HG02852 (cell line): ENCODE data around the gene PGM2.
"Not testable (repeated sequence)": the region's sequence is repeated elsewhere in the genome, so short reads cannot be mapped to it uniquely, and the experiment has no call there.

Source experiments
- ATAC-seq: cut with Tn5 transposase; IDR thresholded peaks from one replicate; pipeline ENCODE4 v1.9.1; 2021; ENCODE audit warnings: mild to moderate bottlenecking, moderate library complexity; ENCODE audit not compliant: unreplicated experiment

PGM2 gene

DNA sequence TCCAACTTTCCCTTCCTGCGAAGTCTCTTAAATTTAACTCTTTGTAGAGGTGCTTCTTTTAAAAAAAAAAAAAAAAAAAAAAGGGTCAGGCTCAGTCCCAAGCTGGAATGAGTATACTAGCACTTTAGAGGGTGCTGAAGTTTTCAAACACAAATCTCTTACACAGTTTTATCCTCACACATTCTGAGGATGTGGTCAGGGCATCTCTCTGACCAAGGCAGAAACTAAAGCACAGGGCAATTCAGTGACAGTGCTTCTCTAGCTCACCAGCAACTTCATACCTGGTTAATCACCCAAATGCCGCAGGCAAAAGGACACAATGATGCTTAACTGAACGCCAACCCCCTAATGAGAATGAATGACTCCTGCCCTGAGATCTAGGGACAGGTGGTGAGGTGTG, 9.8 kb upstream of the PGM2 start:
- ATAC-seq: no peak

DNA sequence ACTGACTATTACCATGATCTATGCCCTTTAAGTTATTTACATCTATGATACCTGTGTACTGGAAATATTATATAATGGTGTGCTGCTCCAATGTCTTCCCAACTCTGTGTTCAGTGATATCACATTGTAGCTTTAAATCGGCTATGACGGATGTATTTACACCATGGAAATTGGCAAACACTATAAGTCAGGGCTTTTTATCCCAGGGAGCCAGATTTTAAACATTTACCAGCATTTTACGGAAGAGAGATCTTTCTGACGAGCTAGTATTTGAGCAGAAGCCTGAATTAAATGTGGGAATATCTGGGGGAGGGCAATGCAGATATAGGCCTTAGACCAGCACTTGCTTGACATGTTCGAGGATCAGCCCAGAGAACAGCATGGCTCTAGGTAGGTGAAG, 7.7 kb upstream of the PGM2 start:
- no peak for ATAC-seq

GRCh38 chr4:37820458-37820857, 6.0 kb upstream of the PGM2 start:
- not testable (repeated sequence) for ATAC-seq

GRCh38 chr4:37821953-37822605, 4.4 kb upstream of the PGM2 start:
- ATAC-seq: no peak

DNA sequence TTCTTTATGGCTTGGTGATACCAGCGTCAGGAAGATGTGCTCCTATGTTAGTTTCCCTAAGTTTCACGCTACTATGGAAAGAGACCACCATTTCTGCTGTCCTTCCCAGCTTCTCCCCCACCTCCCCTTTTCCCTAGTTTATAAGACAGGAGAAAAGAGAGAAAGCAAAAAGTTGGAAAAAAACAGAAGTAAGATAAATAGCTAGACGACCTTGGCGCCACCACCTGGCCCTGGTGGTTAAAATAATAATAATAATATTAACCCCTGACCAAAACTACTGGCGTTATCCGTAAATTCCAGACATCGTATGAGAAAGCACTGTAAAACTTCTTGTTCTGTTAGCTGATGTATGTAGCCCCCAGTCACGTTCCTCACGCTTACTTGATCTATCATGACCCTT, 985 bp upstream of the PGM2 start:
- ATAC-seq: not testable (repeated sequence)

DNA sequence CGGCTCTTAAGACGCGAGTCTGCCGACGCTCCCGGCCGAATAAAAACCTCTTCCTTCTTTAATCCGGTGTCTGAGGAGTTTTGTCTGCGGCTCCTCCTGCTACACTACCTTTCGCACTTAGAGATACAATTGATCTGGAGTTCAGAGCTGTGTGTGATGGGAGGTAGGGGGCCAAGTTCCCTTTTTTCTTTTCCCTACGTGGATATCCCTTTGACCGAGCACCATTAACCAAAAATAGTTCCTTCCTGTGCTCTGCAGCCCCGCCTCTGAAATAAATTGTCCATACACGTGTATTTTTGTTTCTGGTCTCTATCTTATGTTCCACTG, 555 bp upstream of the PGM2 start:
- no peak for ATAC-seq

GRCh38 chr4:37827030-37827685, 672 bp downstream of the PGM2 start:
- ATAC-seq: peak; percentile 54

DNA sequence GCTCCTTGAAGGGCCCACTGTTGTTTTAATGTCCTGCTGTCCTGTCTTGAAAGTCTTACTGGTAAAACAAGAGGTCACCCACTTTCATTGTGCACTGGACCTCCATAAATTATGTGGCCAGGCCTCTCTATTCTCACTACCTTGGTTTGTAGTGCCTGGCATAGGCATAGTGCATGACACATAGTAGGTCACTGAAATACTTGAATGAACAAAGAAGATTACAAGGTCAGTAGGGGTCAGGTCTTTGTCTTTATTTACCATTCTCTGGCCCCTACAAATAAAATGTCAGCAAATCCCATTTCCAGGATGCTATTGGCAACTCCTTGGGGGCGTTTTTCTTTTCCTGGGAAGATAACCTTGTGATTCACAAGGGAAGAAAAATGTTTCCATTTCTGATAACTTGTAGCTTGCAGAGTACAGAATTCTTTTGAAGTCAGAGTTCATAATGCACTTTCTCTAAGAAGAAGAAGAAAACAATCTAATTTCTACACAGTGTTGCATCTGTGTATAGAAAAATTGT, 1.4 kb downstream of the PGM2 start:
- ATAC-seq: no peak

GRCh38 chr4:37828843-37829242, 2.4 kb downstream of the PGM2 start:
- no peak for ATAC-seq

DNA sequence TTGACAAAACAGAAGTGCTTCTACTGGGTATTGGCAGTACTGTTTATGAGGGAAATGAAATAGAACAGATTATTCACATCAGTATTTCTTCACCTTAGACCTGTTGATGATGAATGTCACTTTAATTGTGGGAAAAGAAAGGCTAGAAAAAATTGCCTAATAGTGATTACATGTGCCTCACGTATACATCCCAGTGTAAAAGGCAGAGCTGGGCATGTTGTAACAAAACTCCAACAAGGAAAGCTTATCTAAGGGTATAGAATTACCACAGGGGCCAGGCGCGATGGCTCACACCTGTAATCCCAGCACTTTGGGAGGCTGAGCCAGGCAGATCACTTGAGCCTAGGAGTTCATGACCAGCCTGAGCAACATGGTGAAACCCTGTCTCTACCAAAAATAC, 4.2 kb downstream of the PGM2 start:
- no peak for ATAC-seq

GRCh38 chr4:37835031-37835430, 8.5 kb downstream of the PGM2 start:
- no peak for ATAC-seq

GRCh38 chr4:37835806-37836205, 9.3 kb downstream of the PGM2 start:
- ATAC-seq: no peak

- no peak for ATAC-seq
Measured at GRCh38 chr4:37836274-37836673, 9.8 kb downstream of the PGM2 start.

GRCh38 chr4:37836838-37837440, 10.5 kb downstream of the PGM2 start:
- no peak for ATAC-seq

- ATAC-seq: no peak
Measured at GRCh38 chr4:37837446-37837845, 11.0 kb downstream of the PGM2 start.

GRCh38 chr4:37839426-37839825, 12.9 kb downstream of the PGM2 start:
- no peak for ATAC-seq

GRCh38 chr4:37844204-37844603, 17.7 kb downstream of the PGM2 start:
- ATAC-seq: no peak

GRCh38 chr4:37845201-37845600, 18.7 kb downstream of the PGM2 start:
- ATAC-seq: no peak

- ATAC-seq: no peak
Measured at GRCh38 chr4:37847311-37847884, 20.9 kb downstream of the PGM2 start.

DNA sequence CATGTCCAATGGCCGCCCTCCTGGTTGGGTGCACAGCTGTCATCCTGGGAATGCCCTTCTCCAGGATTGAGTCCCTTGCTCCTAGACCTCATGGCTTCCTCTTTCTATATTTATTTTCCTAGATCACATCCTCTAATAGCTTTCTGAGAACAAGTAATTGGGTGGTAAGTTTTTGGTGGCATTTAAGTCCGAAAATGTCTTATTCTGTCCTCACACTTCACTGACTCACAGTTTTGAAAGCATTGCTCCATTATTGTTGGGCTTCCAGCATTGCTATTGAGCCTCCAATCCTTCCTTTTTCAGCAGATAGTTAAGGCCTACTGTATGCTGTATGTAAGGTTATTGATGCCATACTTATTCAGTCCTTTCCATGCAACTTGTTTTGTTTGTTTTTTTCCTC, 25.9 kb downstream of the PGM2 start:
- no peak for ATAC-seq

GRCh38 chr4:37858112-37858511, 31.6 kb downstream of the PGM2 start:
- ATAC-seq: no peak

DNA sequence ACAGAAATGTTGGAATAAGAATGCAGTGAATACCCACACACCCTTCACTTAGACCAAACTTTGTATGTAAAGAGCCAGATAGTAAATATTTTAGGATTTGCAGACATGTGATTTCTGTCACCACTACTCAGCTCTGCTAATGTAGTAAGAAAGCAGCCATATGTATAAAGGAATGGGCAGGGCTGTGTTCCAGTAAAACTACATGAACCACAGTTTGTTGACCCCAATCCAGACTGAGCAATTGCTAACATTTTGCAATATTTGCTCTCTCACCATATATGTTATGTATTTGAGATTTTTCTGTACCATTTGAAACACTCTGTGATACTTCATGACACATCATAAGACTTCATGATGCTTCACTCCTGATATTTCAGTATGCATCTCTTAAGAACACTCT, 32.4 kb downstream of the PGM2 start:
- no peak for ATAC-seq
